Spleen (tissue), 7 donors: ENCODE data around the gene ADH7.

Experiments
- POLR2AphosphoS5 ChIP-seq, 3 donors: sonication (generic); formaldehyde crosslinking; IDR thresholded peaks; one replicate each; pipeline ENCODE4 v1.5.1; 2017; ENCODE audit warnings: antibody characterized with exemption in 3 of 3
- TF ChIP-seq, protein P1 (sequence below), 11 experiments: fragments of 200-600 bp in 7 of 11; fragments of 450-650 bp in 4 of 11; sonication (generic) in 4 of 11; IDR thresholded peaks in 8 of 11; conservative IDR thresholded peaks in 3 of 11; 1 replicate in 7 of 11; 2 replicates in 4 of 11; pipeline versions ENCODE4 v1.4.0 to v1.8.0; 2016 to 2021; ENCODE audit warnings: antibody characterized with exemption in 11 of 11, inconsistent platforms in 4 of 11, mild to moderate bottlenecking in 1 of 11
- donor health status: DM: no; HTN: no; CAD: no; lungs with moderate emphysema.
- donor health status: DM: no; HTN: no; CAD: no.
- donor health status: DM: no; HTN: no; CAD: no.

- TF ChIP-seq, protein P1, sequence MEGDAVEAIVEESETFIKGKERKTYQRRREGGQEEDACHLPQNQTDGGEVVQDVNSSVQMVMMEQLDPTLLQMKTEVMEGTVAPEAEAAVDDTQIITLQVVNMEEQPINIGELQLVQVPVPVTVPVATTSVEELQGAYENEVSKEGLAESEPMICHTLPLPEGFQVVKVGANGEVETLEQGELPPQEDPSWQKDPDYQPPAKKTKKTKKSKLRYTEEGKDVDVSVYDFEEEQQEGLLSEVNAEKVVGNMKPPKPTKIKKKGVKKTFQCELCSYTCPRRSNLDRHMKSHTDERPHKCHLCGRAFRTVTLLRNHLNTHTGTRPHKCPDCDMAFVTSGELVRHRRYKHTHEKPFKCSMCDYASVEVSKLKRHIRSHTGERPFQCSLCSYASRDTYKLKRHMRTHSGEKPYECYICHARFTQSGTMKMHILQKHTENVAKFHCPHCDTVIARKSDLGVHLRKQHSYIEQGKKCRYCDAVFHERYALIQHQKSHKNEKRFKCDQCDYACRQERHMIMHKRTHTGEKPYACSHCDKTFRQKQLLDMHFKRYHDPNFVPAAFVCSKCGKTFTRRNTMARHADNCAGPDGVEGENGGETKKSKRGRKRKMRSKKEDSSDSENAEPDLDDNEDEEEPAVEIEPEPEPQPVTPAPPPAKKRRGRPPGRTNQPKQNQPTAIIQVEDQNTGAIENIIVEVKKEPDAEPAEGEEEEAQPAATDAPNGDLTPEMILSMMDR (IDR thresholded peaks at IDR 0.05 in 8 of 11, conservative IDR thresholded peaks at IDR 0.05 in 3 of 11), result no peak
- no peak for TF ChIP-seq POLR2AphosphoS5 (IDR thresholded peaks at IDR 0.05)
Measured at GRCh38 chr4:99366491-99366890, 68.7 kb downstream of the ADH7 start.
